Measurements from ENCODE around the gene SLC24A4.

- no peak for TF ChIP-seq CTCF (optimal IDR thresholded peaks at IDR 0.05 in 1 of 3, IDR thresholded peaks at IDR 0.05 in 1 of 3, conservative IDR thresholded peaks at IDR 0.05 in 1 of 3; ENCODE audit: extremely low read depth in 1 of 3, insufficient read depth in 2 of 3, low read length in 3 of 3)
- TF ChIP-seq EZH2 (IDR thresholded peaks at IDR 0.05; ENCODE audit: low read length) = no peak
Observed at GRCh38 chr14:92380582-92380981, 57.6 kb downstream of the SLC24A4 start.
